Measurements from ENCODE around the gene JADE2.
"Not testable (repeated sequence)": the region's sequence is repeated elsewhere in the genome, so short reads cannot be mapped to it uniquely, and the experiment has no call there.

JADE2 gene

DNA sequence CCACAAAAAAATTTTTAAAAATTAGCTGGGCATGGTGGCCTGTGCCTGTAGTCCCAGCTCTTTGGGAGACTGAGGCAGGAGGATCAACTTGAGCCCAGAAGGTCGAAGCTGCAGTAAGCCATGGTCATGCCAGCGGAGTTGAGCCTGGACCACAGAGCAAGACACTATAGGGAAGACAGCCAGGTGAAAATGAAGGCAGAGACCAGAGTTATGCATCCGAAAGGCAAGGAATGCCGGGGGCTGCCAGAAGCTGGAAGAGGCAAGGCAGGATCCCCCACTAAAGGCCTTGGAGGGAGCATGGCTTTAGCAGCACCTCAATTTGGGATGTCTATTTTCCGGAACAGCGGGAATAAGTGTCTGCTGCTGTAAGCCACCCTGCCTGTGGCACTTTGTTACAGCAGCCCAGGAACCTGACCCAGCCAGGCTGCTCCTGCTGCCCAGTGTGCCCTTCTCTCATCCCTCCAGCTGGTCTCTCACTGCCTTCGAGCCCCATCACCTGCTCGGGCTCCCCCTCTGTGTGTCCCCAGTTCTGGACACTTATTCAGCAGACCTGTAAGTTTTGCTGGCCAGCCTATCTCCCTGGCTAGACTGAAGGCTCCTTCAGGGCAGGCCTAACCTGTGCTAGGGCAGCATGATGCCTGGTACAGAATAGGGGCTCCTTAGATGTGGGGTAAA, 16.8 kb upstream of the JADE2 start:
- no peak for DNase-seq (ENCODE audit: low read depth)

DNA sequence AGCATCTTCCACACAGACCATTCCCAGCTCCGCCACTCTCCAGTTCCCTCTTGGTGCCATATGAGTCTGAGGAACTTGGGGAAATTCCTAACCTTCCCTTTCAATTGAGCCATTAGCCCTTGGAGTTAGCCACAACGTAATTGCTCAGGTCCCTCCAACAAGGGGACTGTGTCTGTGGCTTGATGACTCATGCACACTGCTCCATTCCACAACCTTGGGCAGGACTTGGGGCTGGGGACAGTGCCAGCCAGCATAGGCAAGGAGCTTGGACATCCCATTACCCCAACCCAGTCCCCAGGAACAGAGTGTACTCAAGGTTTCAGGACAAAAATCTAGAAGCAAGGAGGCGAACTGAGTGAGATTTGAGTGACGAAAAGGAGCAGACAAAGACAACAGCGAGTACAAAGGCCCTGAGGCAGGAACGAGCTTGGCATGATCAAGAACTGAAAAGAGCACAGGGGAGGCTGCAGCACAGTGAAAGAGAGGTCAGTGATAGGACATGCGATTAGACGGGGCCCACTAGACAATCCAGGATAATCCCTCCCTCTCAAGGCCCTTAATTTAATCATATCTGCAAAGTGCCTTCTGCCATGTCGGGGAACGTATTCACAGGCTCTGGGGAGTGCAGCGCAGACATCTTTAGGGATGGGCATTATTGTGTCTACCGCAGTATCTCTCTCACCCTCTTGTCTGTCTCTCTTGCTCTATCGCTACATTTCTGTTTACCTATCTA, 16.0 kb upstream of the JADE2 start:
- DNase-seq (ENCODE audit: low read depth), result no peak

DNA sequence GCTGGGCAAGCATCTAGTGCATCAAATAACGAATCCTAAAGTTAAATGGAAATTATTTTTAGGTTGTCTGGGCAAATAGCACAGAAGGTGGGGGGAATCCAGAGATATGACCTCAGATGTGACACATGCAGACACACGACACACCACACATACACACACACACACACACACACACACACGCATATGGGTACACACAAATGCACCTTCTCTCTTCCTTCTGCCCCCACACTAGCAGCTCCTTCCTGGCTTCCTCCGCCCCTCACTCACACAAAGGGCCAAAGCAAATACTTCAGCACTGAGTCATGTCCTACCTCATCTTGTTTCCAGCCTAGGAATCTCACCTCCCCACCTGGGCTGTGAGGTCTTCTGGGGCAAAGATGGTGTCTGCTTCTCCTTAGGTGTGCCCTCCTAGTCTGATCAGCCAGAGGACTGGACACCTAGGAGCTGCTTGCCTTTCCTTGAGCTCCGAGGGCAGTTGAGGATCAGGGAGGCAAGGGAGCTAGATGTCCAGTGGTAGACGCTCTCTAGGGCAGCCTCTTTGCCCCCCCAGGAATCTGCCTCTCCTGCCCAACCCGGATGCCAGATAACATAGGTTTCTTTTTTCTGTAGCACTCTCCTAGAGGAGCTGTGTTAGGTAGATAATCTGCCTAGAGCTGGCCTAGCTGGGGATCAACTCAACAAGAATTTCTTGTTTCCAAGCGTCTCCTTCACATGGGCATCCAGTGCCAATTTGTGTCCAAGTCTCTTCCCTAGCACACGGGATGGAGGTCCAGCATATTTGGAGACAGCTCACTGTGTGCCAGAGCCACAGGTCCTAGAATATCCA, 14.3 kb upstream of the JADE2 start:
- no peak for DNase-seq (ENCODE audit: low read depth)

DNA sequence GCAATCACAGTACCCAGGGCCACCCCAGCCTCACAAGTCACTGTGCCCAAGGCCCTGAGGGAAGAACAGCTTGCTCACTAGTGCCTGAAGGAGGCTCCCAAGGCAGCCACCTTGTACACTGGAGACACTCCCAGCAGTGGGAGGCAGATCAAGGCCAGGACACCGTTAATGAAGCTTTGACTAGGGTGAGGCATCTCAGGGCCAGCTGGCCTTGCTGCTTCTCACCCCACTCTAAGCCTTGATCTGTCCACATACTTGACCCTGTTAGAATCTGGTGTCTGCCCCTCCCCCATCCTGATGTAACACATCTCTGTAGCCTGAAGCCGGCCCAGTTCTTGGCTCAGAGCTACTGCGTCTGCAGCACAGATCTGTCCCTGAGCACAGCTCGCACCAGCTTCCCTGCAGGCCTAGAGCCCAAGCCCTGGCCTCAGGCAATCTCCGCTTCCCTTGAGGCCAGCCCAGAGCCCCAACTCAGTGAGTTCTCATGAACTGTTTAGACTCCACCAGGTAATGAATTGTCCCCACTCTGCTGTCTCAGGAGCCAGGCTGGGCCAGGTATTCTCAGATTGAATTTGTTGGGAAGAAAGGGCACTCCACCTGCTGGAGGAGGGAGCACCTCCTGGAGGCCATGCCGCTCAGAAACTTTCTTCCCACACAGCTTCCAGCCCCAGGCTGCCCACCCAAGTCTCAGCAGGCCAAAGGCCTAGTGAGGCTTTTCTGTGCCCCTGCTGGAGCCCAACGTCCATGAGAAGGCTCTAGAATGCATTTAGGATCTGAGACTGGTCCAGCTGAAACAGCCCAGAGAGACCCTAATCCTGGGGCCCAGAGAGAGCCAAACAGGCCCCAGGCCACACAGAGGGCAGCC, 13.4 kb upstream of the JADE2 start:
- DNase-seq (ENCODE audit: low read depth), result no peak

DNA sequence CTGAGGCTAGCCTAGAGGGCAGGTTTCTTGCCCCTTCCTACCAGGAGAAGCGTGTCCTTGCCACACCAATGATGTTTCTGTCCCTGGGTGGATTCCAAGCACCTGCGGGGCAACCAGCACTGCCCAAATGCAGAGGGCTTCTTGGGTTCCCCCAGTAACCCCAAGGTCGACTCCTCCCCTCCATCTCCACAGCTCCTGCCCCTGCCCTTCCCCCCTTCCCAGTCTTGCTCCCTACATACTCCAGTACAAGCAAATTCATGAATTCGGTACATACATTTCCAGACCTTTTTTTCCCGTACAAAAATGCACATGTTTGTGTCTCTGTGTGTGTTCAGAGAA, 12.8 kb upstream of the JADE2 start:
- no peak for DNase-seq (ENCODE audit: low read depth)

DNA sequence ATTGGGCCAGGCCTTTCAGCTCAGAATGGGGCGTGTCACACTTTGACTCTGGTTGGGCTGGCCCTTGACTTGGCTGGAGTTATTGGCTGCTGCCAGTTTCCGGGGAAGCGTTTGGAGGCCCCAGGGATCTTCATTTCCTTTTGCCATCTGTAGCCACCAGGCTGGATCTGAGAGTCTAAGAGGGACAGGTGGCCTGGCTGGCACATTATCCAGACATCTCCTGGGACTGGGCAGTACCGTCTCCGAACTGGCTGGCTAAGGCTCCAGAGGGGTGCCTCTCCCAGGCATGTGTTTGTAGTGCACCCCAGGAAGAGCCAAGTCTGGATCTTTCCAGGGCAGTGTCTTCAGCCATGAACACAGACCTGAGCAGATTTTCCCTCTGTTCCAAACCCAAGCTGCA, 9.7 kb upstream of the JADE2 start:
- no peak for DNase-seq (ENCODE audit: low read depth)

DNA sequence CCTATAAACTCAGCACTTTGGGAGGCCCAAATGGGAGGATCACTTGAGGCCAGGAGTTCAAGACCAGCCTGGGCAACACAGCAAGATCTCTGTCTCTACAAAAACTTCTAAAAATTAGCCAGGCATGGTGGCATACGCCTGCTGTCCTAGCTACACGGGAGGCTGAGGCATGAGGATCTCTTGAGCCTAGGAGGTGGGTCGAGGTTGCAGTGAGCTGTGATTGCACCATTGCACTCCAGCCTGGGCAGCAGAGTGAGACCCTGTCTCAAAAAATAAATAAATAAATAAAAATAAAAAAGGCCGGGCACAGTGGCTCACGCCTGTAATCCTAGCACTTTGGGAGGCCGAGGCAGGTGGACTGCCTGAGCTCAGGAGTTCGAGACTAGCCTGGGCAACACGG, 8.5 kb upstream of the JADE2 start:
- not testable (repeated sequence) for DNase-seq (ENCODE audit: low read depth)

DNA sequence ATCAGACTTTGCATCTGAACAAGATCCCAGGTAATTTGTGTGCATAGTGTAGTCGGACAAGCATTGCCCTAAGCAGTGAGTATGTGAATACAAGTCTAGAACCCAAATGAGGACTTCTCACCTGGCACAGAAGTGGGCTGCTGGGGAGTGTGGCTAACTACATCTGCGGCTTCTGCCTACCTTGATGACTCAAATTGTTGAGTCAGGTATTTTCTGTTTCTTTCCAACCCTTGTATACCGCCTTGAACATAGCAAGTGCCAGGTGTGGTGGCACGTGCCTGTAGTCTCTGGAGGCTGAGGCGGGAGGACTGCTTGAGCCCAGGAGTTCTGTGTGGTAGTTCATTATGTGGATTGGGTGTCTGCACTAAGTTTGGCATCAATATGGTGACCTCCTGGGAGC, 7.9 kb upstream of the JADE2 start:
- no peak for DNase-seq (ENCODE audit: low read depth)

DNA sequence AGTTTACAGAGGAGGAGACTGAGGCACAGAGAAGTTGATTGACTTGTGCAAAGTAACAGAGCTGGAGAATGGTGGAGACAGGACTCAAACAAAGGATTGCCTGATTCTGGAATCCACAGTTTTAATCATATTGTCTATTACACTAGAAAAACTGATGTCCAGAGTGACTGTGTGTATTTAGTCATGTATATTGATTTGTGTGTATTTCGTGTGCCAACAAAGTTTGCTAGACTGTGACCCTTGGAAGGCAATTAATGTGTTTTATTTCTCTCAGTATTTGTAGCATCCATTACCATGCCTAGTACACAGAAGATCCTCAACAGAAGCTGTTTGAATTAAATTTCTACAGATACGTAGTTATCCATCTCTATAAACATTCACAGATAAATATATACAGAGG, 5.5 kb upstream of the JADE2 start:
- no peak for DNase-seq (ENCODE audit: low read depth)

DNA sequence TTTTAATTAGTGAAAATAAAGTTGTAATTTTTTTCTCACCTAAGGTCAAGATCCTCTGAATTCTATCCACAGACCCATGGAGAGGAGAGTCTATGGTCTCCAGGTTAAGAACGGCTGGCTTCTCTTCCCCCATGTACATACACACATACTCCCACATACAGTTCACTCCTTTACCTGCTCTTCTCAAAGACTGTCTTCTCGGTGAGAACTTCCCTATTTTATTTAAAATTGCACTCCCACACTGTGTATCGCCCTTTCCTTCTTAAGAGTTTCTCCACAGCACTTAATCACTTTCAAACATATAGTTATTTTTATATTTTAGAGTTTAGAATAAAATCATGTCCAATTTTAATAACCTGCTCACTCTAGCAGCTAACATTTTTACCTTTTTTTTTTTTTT, 3.6 kb upstream of the JADE2 start:
- DNase-seq (ENCODE audit: low read depth), result no peak

DNA sequence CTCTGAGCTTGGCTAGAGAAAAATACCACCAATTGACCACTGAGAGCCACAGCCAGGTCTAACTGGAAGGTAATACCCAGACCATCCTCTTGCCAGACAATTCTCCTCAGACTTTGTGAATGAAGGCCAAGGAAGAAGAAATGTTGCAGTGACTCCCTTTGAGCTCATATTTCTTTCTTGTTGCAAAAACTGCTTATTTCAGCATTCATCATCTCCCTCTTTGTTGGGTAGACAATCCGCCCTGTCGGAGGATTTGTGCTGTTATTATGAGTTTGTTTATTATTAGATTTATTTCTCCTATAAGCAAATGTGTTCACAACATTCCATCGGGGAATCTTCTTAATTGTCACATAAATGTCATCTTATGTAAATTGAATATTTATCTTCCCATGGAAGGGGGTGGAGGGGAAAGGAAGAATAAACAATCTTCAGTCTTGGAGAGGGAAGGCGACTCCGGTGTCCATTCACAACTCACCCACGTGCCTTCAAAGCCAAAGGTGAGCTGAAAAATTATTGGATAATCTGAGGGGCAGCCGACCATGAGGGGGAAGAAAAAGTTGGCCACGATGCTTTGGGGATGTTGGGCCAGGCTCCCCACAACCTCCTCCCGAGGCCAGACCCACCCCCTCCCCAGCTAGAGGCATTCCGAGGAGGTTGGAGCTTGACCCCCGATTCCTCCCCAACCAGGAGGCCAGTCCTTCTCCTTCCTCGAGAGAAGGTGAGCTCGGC, 1.8 kb upstream of the JADE2 start:
- no peak for DNase-seq (ENCODE audit: low read depth)

DNA sequence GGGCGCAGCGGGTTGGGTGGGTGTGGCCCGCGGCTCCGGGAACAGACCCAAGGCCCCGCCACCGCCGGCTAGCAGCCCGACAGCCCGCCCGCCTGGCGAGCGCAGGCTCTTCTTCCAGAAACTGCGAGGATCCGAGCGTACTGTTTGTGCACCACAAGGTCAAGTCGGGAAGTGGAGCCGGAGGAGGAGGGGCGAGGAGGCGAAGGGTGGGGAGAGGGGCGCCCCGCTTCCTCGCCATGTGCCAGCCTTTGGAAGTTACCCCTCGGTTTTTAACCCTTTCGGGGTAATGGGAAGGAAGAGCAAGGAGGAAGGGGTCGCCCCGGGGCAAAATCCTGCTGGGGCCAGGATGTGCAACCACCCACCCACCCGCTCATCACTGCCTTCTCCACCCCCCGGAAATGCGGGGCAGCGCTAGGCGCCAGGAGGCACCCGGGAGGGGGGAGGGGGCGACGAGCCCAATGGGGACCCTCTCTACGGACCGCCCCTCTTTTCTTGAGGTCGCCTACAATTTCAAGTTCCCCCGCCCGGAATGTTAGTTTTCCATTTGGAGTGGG, 1.1 kb upstream of the JADE2 start:
- DNase-seq (ENCODE audit: low read depth), result peak; percentile 59

DNA sequence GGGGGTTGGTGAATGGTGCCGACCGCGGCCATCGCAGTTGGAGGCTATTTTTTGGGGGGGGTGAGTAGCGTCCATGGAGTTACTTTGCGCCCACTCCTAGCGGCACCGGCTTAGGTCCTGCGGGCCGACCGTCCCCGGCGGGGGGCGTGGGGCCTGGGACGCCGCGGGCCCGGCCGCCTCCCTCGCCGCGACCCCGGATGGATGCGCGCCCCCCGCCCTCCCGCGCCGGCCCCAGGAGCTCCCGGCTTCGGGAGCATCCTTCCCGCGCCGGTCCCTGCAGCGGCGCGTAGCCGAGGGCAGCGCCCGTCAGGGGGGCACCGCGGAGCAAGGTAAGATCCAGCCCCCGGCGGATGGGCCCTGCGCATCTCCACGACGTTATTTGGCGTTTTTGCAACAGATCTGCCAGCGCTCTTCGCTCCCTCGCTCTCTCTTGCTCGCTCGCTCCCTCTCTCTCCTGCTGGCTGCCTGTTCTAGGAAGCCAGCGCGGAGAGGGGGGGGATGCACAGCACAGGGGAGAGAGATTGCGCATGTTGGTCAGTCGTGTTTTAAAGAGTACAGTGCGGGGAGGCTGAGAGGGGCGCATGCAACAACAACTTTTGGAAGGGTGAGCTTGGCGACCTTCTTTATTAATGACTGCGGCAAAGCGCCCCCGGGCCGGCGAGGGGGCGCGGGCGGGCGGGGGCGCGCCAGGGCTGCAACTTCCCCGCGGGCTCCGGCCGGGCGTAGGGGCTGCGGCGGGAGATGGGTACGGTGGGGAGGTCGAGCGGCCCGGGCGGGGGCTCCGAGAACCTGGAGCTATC, 413 bp downstream of the JADE2 start:
- DNase-seq (ENCODE audit: low read depth), result peak; percentile 41

DNA sequence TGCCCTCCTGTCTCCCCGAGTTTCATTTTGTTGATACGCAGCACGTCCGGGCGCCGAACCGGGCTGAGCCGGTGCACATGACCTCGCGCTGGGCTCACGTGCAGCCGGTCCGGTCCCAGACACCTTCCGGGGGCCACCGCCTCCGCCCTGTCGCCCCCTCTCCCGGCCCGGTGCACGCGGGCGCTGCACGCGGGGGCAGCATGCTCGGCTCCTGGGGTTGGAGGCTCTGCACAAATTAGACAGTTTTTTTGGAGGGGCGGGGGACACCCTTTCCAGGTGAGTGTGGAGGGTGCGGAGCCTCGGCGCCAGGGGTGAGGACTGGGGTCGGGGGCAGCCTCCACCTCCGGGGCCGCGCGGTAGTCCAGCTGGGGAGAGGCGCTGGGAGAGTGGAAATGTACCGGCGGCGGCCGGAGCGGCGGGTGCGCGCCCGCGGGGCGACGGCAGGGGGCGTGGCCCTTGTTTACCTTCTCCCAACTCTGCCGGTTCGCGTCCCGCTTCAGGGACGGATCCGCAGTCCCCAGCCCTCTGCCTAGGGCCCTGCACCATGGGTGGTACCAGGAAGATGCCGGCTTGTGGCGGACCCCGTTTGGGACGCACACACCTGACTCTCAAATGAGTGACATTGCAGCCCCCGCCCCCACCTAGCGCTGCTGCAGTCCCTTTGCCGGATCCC, 1.1 kb downstream of the JADE2 start:
- DNase-seq (ENCODE audit: low read depth), result peak; percentile 50

DNA sequence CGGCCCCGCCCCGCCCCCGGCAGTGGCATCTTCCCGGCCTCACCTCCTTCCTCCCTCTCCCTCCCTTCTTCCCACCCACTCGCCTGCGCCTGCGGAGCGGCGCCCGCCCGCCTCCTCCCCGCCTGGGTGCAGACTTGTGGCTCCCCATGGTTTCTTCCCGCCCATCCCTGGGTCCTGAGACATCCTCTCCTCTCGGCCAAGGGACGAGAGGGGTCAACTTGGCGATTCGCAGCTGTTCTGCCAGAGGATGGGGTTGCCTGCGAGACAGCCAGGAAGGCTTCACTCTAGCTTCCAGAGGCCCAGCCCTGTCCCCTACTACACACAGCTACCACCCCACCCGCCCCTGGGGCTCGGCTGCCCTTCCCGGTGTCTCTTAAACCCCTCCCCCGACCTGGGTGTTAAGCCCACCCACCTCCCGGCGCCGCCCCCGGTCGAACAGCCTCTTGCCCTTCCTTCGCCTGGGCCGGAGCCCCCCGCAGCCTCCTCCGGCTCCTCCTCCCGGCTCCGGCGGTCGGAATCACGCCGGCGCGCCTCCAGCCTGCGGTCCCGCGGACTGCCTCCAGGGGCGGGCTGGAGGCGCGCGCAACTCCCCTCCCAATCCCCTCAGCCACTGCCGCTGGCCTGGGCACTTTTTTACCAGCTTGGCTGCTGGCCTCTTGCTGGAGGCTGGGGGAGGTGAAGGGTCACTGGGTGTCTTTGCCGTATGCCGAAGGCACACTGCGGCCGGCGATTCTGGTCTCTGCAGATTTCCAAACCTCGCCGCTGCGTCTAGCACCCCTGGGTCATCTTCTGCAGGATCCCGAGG, 1.9 kb downstream of the JADE2 start:
- peak; percentile 57 for DNase-seq (ENCODE audit: low read depth)

DNA sequence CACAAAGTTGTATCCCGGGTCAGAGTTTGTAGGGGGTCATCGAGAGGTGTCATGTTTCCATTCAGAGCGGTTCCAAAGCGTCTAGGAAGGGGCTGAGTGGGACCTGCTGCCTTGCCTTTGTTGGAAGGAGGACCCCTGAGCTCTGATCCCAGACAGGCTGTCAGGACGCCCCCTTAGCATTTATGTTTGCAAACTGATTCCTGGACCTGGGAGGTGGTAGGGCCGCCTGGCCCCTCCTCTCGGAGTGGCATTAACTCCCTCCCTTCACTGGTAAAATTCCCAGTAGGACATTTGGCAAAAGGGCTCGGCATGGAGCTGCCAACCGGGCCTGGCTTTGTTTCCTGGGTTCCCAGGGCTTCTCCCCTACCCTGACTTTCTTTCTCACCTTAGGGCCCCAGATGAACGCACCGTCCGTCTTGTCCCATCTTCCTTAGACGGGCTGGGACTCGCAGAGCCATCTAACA, 2.5 kb downstream of the JADE2 start:
- DNase-seq (ENCODE audit: low read depth), result no peak

DNA sequence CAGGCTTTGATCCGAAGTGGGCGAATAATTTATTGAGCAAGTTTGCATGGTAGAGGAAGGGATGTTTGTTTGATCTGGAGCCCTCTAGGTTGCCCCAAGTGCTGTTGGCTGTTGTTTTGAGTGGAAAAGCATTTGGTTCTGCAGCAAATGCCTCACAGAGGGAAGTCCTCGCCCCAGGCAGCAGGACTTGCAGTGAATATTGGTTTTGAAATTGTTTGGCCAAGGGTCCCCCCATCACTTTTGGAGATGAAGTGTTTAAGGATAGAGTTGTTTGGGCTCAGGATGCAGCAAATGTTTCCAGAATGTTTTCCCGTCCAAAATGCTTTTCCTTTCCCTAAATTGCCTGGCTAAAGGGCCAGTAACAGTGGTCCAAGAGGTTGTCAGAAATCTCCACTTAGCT, 3.1 kb downstream of the JADE2 start:
- no peak for DNase-seq (ENCODE audit: low read depth)

DNA sequence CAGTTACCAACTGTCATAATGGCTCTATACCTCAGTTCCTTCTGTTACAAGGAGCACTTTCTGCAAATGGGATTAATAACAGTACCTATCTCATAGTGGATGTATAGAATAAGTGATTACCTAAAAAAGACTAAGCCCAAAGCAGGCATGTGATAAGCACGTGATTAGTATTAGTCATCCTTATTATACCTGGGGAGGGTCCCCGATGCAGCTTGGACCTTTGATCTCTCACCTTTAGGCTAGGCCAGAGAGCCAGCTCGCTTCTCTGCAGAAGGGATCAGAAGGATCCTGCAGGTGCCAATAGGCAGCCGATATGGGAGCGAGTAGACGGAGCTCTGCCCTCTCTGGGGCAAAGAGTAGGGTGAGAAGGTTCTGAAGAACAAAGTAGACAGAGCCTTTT, 4.0 kb downstream of the JADE2 start:
- no peak for DNase-seq (ENCODE audit: low read depth)

Data from activated T-cell treated with anti-CD3 and anti-CD28 coated beads for 1 hour (primary cell).